K562 (cell line): ENCODE data around the gene GINS3. TPM values are rescaled to one million over a fixed set of nuclear protein-coding genes. Genes with fewer than 3 reads are reported as not detected.

Experiments
- ATF4 ChIP-seq: fragments of 450-650 bp; formaldehyde crosslinking; IDR thresholded peaks from 2 replicates; pipeline ENCODE4 v1.4.0; 2022; ENCODE audit warnings: mild to moderate bottlenecking, moderate library complexity
- EWSR1 ChIP-seq: fragments of 450-650 bp; IDR thresholded peaks from 2 replicates; pipeline ENCODE4 v1.6.1; 2018; ENCODE audit warnings: borderline replicate concordance, mild to moderate bottlenecking, low read depth, moderate library complexity; ENCODE audit not compliant: partially characterized antibody
- ILF3 ChIP-seq: fragments of 450-650 bp; IDR thresholded peaks from 2 replicates; pipeline ENCODE4 v1.6.1; 2018; ENCODE audit warnings: antibody characterized with exemption, mild to moderate bottlenecking, moderate library complexity, borderline replicate concordance
- OTX1 ChIP-seq: fragments of 450-650 bp; formaldehyde crosslinking; IDR thresholded peaks from 2 replicates; pipeline ENCODE4 v1.4.0; 2022; ENCODE audit warnings: mild to moderate bottlenecking
- RAD21 ChIP-seq, 2 experiments: fragments of 250-450 bp in 1 of 2; fragments of 450-650 bp in 1 of 2; sonication (Bioruptor Pico) in 1 of 2; formaldehyde crosslinking in 1 of 2; IDR thresholded peaks in 1 of 2; conservative IDR thresholded peaks in 1 of 2; 2 replicates each; pipeline versions ENCODE4 v1.4.0 to v1.8.0; 2020 to 2022; ENCODE audit warnings: mild to moderate bottlenecking in 2 of 2, moderate library complexity in 1 of 2
- SAP30 ChIP-seq: fragments of 200-600 bp; sonication (generic); IDR thresholded peaks from 2 replicates; pipeline ENCODE4 v1.6.1; 2012; ENCODE audit warnings: borderline replicate concordance, low read depth, mild to moderate bottlenecking, moderate library complexity, low read length, control low read depth, inconsistent platforms; ENCODE audit not compliant: insufficient read depth, poor library complexity, severe bottlenecking
- SOX6 ChIP-seq: fragments of 450-650 bp; IDR thresholded peaks from 2 replicates; pipeline ENCODE4 v1.6.1; 2014; ENCODE audit warnings: mild to moderate bottlenecking
- STAT5A ChIP-seq: IDR thresholded peaks from 2 replicates; pipeline ENCODE4 v1.6.1; 2012; ENCODE audit warnings: low read length, inconsistent platforms, borderline replicate concordance
- TARDBP ChIP-seq: fragments of 450-650 bp; IDR thresholded peaks from 2 replicates; pipeline ENCODE4 v1.6.1; 2016
- ZKSCAN8 ChIP-seq: fragments of 200-800 bp; sonication (Bioruptor generic); IDR thresholded peaks from 2 replicates; pipeline ENCODE4 v1.6.1; 2016; ENCODE audit warnings: missing genetic modification characterization, missing compliant biosample characterization
- ZNF175 ChIP-seq: fragments of 200-800 bp; sonication (Bioruptor generic); IDR thresholded peaks from 2 replicates; pipeline ENCODE4 v1.6.1; 2016; ENCODE audit warnings: low read depth, mild to moderate bottlenecking, missing genetic modification characterization, missing compliant biosample characterization
- polyA plus RNA-seq, 8 experiments: library from polyadenylated mRNA; depleted of rRNA in 4 of 8; stranded (reverse) in 5 of 8; unstranded in 3 of 8; fragments of >200 nt; fragmentation: Nextera tagmentation in 2 of 8; fragmentation: Illumina TruSeq in 1 of 8; extraction: Ambion mirVana in 2 of 8; extraction: Trizol in 1 of 8; gene quantifications; 2 replicates each; pipeline versions ENCODE4 v1.2.1 to v1.2.3, GENCODE V29; 2011 to 2014; ENCODE audit warnings: inconsistent platforms in 1 of 8, missing spikeins in 1 of 8
- total RNA-seq, 7 experiments: library from RNA; depleted of rRNA in 6 of 7; stranded (reverse); fragments of >200 nt in 6 of 7; fragmentation: Illumina TruSeq in 2 of 7; extraction: Trizol in 2 of 7; gene quantifications; 2 replicates each; pipeline versions ENCODE4 v1.2.1 to v1.2.3, GENCODE V29; 2011 to 2021; ENCODE audit warnings: low replicate concordance in 1 of 7
- TF ChIP-seq, protein P1 (sequence below), 2 experiments: fragments of 450-650 bp; IDR thresholded peaks; 2 replicates each; pipeline ENCODE4 v1.6.1; 2016; ENCODE audit warnings: mild to moderate bottlenecking in 2 of 2, borderline replicate concordance in 1 of 2, low read depth in 1 of 2, moderate library complexity in 1 of 2
- TF ChIP-seq, protein P2 (sequence below): fragments of 200-800 bp; sonication (Bioruptor generic); IDR thresholded peaks from 2 replicates; pipeline ENCODE4 v1.6.1; 2017; ENCODE audit warnings: missing genetic modification characterization, missing compliant biosample characterization

The GINS3 gene
- total and polyA plus RNA-seq, 9 of the 15 experiments (the other 6 are each of a cell fraction or from before 2014, with no cell fraction given) = 17.8 to 31.9 (median 25.4) TPM

DNA sequence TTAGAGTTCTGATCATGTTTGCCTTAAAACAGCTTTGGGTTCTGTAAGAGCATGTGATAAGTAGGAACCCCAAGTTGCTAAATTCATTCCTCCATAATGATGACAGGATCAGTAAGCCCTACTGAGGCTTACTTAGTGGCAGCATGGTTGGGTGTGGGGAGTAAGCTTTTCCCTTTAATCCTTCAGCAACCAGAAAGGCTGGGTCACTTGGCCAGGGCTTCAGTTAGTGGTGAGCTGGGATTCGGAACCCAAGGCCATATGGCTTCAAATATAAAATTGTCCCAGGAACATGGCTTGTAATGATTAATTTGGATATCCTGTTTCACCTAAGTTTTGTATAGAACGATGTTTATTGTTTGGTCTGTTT is 850 bp downstream of the GINS3 start (continued):
- TF ChIP-seq, protein P1, sequence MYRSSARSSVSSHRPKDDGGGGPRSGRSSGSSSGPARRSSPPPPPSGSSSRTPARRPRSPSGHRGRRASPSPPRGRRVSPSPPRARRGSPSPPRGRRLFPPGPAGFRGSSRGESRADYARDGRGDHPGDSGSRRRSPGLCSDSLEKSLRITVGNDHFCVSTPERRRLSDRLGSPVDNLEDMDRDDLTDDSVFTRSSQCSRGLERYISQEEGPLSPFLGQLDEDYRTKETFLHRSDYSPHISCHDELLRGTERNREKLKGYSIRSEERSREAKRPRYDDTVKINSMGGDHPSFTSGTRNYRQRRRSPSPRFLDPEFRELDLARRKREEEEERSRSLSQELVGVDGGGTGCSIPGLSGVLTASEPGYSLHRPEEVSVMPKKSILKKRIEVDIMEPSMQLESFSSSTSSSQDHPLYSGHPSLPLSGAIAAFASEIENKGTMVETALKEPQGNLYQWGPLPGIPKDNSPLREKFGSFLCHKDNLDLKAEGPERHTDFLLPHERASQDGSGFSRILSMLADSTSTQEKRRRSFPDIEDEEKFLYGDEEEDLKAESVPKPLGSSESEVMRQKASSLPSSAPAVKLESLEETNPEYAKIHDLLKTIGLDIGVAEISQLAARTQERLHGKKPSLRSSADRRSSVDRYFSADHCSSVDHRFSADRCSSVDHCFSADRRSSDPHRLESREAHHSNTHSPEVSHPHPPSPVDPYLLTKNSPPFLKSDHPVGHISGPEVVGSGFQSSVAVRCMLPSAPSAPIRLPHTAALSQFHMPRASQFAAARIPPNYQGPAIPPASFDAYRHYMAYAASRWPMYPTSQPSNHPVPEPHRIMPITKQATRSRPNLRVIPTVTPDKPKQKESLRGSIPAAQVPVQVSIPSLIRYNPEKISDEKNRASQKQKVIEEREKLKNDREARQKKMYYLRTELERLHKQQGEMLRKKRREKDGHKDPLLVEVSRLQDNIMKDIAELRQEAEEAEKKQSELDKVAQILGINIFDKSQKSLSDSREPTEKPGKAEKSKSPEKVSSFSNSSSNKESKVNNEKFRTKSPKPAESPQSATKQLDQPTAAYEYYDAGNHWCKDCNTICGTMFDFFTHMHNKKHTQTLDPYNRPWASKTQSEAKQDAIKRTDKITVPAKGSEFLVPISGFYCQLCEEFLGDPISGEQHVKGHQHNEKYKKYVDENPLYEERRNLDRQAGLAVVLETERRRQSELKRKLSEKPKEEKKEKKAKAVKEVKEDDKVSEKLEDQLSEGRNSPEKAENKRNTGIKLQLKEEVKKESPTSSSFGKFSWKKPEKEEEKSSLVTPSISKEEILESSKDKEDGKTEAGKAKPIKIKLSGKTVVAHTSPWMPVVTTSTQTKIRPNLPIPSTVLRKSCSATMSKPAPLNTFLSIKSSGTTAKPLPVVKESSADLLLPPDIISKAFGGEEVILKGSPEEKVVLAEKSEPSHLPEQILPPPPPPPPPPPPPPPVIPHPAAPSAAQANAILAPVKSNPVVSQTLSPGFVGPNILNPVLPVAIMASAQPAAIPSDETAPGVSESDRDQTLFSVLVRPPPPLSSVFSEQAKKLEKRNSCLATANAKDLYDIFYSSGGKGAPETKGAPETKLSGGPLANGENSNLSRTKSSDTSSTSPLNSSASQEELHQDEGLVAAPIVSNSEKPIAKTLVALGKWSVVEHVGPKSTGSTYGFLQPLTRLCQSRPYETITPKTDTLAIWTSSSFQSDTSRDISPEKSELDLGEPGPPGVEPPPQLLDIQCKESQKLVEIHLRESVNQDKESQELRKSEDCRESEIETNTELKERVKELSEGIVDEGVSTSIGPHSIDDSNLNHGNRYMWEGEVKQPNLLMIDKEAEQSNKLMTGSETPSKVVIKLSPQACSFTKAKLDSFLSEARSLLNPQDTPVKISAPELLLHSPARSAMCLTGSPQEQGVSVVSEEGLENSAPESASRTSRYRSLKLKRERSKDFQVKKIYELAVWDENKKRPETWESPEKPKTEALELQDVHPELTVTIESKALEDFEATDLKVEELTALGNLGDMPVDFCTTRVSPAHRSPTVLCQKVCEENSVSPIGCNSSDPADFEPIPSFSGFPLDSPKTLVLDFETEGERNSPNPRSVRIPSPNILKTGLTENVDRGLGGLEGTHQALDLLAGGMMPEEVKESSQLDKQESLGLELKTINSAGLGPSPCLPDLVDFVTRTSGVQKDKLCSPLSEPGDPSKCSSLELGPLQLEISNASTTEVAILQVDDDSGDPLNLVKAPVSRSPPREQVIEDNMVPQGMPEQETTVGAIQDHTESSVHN (IDR thresholded peaks at IDR 0.05; ENCODE audit: borderline replicate concordance in 1 of 2, low read depth in 1 of 2) = no peak
- TF ChIP-seq TARDBP = no peak
- TF ChIP-seq EWSR1 = no peak
- peak; percentile 71; the same call in 1 of the 2 replicates for TF ChIP-seq ZKSCAN8 (CRISPR knock-in tag)
- 0 out of 4 replicates have a peak, but pooled peaks of 1 of the 2 experiments have one; percentile 7 for TF ChIP-seq RAD21 (CRISPR knock-in tag; conservative IDR thresholded peaks at IDR 0.05 in 1 of 2, IDR thresholded peaks at IDR 0.05 in 1 of 2)
- no peak for TF ChIP-seq ILF3
- TF ChIP-seq ATF4 (CRISPR knock-in tag) = no peak
- no peak for TF ChIP-seq STAT5A
- TF ChIP-seq, protein P2, sequence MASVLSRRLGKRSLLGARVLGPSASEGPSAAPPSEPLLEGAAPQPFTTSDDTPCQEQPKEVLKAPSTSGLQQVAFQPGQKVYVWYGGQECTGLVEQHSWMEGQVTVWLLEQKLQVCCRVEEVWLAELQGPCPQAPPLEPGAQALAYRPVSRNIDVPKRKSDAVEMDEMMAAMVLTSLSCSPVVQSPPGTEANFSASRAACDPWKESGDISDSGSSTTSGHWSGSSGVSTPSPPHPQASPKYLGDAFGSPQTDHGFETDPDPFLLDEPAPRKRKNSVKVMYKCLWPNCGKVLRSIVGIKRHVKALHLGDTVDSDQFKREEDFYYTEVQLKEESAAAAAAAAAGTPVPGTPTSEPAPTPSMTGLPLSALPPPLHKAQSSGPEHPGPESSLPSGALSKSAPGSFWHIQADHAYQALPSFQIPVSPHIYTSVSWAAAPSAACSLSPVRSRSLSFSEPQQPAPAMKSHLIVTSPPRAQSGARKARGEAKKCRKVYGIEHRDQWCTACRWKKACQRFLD (CRISPR knock-in tag) = 0 out of 2 replicates have a peak, but pooled peaks have one; percentile 44
- no peak for TF ChIP-seq OTX1 (CRISPR knock-in tag)
- TF ChIP-seq ZNF175 (CRISPR knock-in tag) = peak; percentile 50
- TF ChIP-seq SOX6 = no peak
- TF ChIP-seq SAP30 = peak; percentile 6
